Mesodermal cell (in vitro differentiated cells): ENCODE measurements around the gene ANAPC15.

Experiments
- H3K27ac ChIP-seq: 2 replicates; pipeline ENCODE4 v1.7.0; 2013; ENCODE audit warnings: mild to moderate bottlenecking, low read depth, low read length, moderate library complexity; ENCODE audit not compliant: severe bottlenecking
- H3K36me3 ChIP-seq: 2 replicates; pipeline ENCODE4 v1.7.1; 2013; ENCODE audit warnings: mild to moderate bottlenecking, low read length, moderate library complexity; ENCODE audit not compliant: control insufficient read depth, insufficient read depth
- H3K4me1 ChIP-seq: one replicate; pipeline ENCODE4 v1.7.1; 2013; ENCODE audit warnings: mild to moderate bottlenecking, low read length; ENCODE audit not compliant: insufficient read depth, control insufficient read depth, poor library complexity, severe bottlenecking
- H3K4me3 ChIP-seq: 2 replicates; pipeline ENCODE4 v1.7.0; 2013; ENCODE audit warnings: low read length, control low read depth, mild to moderate bottlenecking; ENCODE audit not compliant: insufficient read depth, poor library complexity, severe bottlenecking; ENCODE audit errors: extremely low read depth
- H3K9me3 ChIP-seq: 2 replicates; pipeline ENCODE4 v1.7.1; 2013; ENCODE audit warnings: mild to moderate bottlenecking, low read length, moderate library complexity; ENCODE audit not compliant: control insufficient read depth
- WGBS, 2 experiments: methylation state at CpG; one replicate each; pipeline ENCODE4 v1.1.5; 2013; ENCODE audit warnings: missing lambda C conversion rate in 2 of 2; ENCODE audit not compliant: insufficient coverage in 2 of 2; 5-methylcytosine and 5-hydroxymethylcytosine counted together

Gene ANAPC15

GRCh38 chr11:72127923-72128322, 15.4 kb upstream of the ANAPC15 start:
- 0 to 40% methylated on average over 1 of the region's 2 CpGs for WGBS, 2 experiments
- no peak overlapping the region for H3K4me3 ChIP-seq
- H3K9me3 ChIP-seq, result peaks cover 47% of the 10 kb centered on the region

GRCh38 chr11:72125956-72126355, 13.5 kb upstream of the ANAPC15 start:
- Histone ChIP-seq H3K4me1 (no peaks in the 10 kb centered on the region), H3K36me3 (no peaks in the 10 kb centered on the region), H3K27ac (no peak overlapping the region), H3K4me3 (no peak overlapping the region), H3K9me3 (peaks cover 47% of the 10 kb centered on the region)
- no CpG with 5 or more reads among the region's 1 CpG for WGBS, 2 experiments

More at GRCh38 chr11:72127923-72128322, 15.4 kb upstream of the ANAPC15 start:
- Histone ChIP-seq H3K36me3 (no peaks in the 10 kb centered on the region), H3K27ac (no peak overlapping the region), H3K4me1 (no peaks in the 10 kb centered on the region)

GRCh38 chr11:72124046-72124445, 11.6 kb upstream of the ANAPC15 start:
- WGBS, 2 experiments, result 84 to 89% methylated on average over 6 of the region's 6 CpGs
- H3K27ac ChIP-seq, result no peak overlapping the region
- no peaks in the 10 kb centered on the region for H3K4me1 ChIP-seq
- H3K36me3 ChIP-seq, result no peaks in the 10 kb centered on the region
- H3K4me3 ChIP-seq, result no peak overlapping the region
- peaks cover 34% of the 10 kb centered on the region for H3K9me3 ChIP-seq

GRCh38 chr11:72123117-72123653, 10.7 kb upstream of the ANAPC15 start:
- Histone ChIP-seq H3K36me3 (no peaks in the 10 kb centered on the region), H3K9me3 (peaks cover 26% of the 10 kb centered on the region), H3K4me1 (no peaks in the 10 kb centered on the region), H3K27ac (no peak overlapping the region), H3K4me3 (no peak overlapping the region)
- WGBS, 2 experiments, result 100% methylated on average over 1 of the region's 3 CpGs; no CpG with 5 or more reads in 1 of the 2 experiments

GRCh38 chr11:72122607-72123006, 10.1 kb upstream of the ANAPC15 start:
- no peaks in the 10 kb centered on the region for H3K4me1 ChIP-seq
- H3K4me3 ChIP-seq, result no peak overlapping the region
- 71% methylated on average over 1 of the region's 1 CpG; no CpG with 5 or more reads in 1 of the 2 experiments for WGBS, 2 experiments
- no peaks in the 10 kb centered on the region for H3K36me3 ChIP-seq
- H3K9me3 ChIP-seq, result peaks cover 21% of the 10 kb centered on the region
- H3K27ac ChIP-seq, result no peak overlapping the region

GRCh38 chr11:72120930-72121329, 8.4 kb upstream of the ANAPC15 start:
- no peak overlapping the region for H3K27ac ChIP-seq

GRCh38 chr11:72119198-72119597, 6.7 kb upstream of the ANAPC15 start:
- Histone ChIP-seq H3K27ac (no peak overlapping the region), H3K36me3 (no peaks in the 10 kb centered on the region), H3K4me3 (no peak overlapping the region), H3K4me1 (no peaks in the 10 kb centered on the region), H3K9me3 (peaks cover 4% of the 10 kb centered on the region)
- 90% methylated on average over 2 of the region's 6 CpGs; no CpG with 5 or more reads in 1 of the 2 experiments for WGBS, 2 experiments

More at GRCh38 chr11:72120930-72121329, 8.4 kb upstream of the ANAPC15 start:
- 80 to 87% methylated on average over 2 of the region's 2 CpGs for WGBS, 2 experiments
- Histone ChIP-seq H3K36me3 (no peaks in the 10 kb centered on the region), H3K4me1 (no peaks in the 10 kb centered on the region), H3K9me3 (peaks cover 10% of the 10 kb centered on the region), H3K4me3 (no peak overlapping the region)

- WGBS, 2 experiments, result 88 to 90% methylated on average over 5 of the region's 6 CpGs
- Histone ChIP-seq H3K9me3 (no peaks in the 10 kb centered on the region), H3K4me3 (no peak overlapping the region), H3K36me3 (no peaks in the 10 kb centered on the region), H3K27ac (no peak overlapping the region), H3K4me1 (peaks cover 4% of the 10 kb centered on the region)
These were observed 3.7 kb upstream of the ANAPC15 start for GRCh38 chr11:72116019-72116755.

GRCh38 chr11:72114570-72114969, 2.1 kb upstream of the ANAPC15 start:
- no peak overlapping the region for H3K27ac ChIP-seq
- no peak overlapping the region for H3K4me3 ChIP-seq
- 86 to 100% methylated on average over 1 of the region's 1 CpG for WGBS, 2 experiments
- H3K36me3 ChIP-seq, result peaks cover 9% of the 10 kb centered on the region
- H3K9me3 ChIP-seq, result no peaks in the 10 kb centered on the region
- H3K4me1 ChIP-seq, result peaks cover 4% of the 10 kb centered on the region

GRCh38 chr11:72112978-72113808, 698 bp upstream of the ANAPC15 start:
- no peaks in the 10 kb centered on the region for H3K9me3 ChIP-seq
- H3K4me3 ChIP-seq, result peak overlapping the region; percentile 60
- peak overlapping the region; percentile 98 for H3K27ac ChIP-seq
- 63 to 71% methylated on average over 6 to 8 of the region's 9 CpGs for WGBS, 2 experiments
- peaks cover 13% of the 10 kb centered on the region for H3K36me3 ChIP-seq
- peaks cover 4% of the 10 kb centered on the region for H3K4me1 ChIP-seq
